GM21786 (cell line): Measurements from ENCODE around the gene GP1BA.
"Not testable (repeated sequence)": the region's sequence is repeated elsewhere in the genome, so short reads cannot be mapped to it uniquely, and the experiment has no call there.

Experiments used
- ATAC-seq: cut with Tn5 transposase; IDR thresholded peaks from one replicate; pipeline ENCODE4 v1.9.1; 2021; ENCODE audit not compliant: unreplicated experiment

Gene GP1BA

DNA sequence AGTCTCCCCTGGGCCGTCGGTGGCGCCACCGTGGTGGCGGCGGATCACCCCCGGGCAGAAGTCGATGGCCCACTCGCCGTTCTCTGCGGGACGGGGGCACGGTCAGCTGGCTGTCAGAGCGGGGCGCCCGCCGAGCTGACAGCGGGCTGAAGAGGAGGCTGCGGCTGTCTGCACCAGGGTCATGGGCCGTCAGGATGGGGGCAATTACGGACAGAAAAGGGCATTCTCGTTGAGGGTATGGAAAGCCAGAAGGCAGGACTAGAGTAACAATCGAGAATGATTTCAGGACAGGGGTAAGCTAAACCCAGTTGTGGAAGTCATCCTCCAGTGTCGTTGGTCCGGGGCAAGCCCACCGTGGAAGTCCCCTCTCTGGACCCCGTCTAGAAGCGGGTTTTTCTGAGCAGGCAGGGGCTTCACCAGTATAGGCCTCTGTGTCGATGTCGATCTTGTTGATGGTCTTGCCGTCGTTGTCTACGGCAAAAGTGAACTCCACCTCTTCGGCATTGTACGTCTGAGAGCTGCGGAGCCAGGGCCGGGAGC lies 30.9 kb upstream of the GP1BA start:
- ATAC-seq = no peak

DNA sequence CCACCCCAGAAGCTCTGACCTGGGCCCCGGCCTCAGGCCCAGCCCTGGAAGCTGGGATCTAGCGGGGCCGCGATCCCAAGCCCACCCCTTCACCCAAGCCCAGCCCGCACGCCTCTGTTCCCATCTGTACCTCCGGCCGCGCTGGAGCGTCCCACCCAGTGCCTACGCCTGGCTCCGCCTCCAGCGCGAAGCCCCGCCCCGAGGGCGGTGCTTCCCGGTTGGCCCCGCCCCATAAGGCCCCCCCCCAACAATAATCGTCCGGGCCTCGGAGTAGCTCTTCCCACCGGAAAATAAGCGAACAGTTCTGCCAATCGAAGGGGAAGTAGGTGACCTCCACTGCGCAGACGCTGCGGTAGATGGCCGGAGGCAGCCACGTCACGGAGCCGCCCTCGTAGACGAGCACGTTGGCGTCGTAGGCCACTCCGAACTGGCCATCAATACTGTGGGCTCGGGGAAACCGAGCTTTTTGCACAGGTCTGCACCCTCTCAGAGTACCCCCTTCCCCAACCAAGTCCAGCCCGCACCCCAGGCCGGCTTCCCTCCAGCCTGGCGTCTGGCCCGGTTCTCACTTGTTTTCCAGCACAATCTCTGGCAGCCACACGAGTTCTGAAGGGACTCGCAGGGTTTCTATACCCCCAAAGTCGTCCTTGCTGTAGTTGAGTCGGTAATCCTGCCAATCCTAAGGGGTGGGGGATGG lies 30.3 kb upstream of the GP1BA start:
- ATAC-seq = no peak

DNA sequence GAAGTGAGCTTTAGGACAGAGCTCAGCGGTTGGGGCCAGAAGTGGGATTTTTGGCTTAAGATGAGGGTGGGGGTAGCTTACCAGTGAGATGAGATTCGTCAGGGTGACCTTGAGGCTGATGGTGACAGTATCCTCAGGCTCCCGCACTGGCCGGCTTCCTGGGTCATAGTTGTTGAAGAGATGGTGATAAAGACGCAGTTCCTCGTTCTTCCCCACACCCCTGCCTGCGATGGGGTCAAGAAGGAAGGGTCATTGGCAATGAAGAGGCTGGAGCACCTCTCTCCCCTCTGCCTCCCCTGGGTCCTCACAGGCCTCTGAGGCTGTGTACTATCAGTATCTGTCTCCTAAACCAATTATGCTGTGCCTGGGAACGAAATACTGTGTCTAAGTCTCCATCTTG lies 29.5 kb upstream of the GP1BA start:
- ATAC-seq = no peak

DNA sequence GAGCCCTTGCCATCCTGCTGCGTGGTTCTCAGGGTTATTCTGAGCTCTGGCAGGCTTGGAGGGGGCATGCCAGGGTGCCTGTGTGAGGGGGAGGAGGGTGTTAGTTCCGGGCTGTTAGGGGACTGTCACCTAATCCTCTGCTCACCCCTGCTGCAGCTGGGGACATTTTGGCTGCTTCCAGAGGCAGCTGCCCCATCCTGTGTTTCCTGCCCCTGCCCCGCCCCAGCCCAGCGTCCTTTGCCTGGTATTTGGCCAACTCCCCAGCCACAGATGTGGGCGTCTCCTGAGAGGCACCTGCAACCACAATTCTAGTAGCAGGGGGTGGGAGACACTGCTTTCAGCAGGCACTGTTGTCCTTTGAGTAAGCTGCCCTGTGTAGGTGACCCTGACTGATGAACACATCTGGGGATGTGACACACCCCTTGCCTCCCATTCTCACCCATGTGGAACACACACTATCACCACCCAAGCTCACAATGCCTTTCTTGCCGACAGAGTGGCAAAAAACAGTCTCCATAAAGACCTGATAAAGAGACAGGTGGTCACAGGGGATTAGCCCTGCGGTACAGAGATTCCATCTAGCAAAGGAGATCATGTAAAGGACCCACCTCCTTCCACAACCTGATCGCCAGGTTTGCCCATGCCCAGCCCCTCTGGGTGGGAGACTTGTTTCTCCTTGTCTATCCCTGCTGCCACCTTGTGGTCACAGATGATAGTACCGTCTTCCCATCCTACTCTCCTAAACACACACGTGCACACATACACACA lies 28.8 kb upstream of the GP1BA start, which contains the start of gene CHRNE:
Gene CHRNE, minus strand, starts transcription at position 48 of the 768 bp plus-strand sequence. Its CDS starts 35 bp downstream, at position 13.
- ATAC-seq = no peak

DNA sequence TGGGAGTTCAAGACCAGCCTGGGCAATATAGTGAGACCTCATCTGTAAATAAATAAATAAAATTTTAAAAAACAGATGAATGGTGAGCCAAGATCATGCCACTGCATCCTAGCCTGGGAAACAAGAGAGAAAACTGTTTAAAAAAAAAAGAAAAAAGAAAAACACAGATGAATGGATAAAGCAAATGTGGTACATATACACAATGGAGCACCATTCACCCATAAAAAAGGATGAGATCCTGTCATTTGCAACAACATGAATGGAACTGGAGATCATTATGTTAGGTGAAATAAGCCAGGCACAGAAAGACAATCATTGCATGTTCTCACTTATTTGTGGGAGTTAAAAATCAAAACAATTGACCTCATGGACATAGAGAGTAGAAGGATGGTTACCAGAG lies 25.4 kb upstream of the GP1BA start:
- ATAC-seq = not testable (repeated sequence)

DNA sequence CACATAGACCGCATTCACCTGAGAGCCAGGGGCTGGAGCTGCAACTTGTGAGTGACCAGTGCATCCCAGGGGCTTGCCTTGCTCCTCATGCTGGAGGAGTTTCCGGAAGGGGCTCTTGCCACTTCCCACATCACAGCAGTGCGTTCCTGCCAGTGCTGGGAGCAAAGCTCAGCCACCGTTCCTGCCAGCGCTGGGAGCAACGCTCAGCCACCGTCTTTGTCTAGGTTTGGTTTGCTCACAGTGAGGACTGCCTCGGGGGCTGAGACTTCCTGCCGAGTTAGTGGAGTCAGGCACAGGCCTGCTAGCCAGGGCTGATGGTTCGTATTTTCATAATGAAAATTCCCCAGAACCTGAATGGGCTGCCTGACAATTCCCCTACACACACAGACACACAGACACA lies 23.8 kb upstream of the GP1BA start:
- ATAC-seq = no peak

DNA sequence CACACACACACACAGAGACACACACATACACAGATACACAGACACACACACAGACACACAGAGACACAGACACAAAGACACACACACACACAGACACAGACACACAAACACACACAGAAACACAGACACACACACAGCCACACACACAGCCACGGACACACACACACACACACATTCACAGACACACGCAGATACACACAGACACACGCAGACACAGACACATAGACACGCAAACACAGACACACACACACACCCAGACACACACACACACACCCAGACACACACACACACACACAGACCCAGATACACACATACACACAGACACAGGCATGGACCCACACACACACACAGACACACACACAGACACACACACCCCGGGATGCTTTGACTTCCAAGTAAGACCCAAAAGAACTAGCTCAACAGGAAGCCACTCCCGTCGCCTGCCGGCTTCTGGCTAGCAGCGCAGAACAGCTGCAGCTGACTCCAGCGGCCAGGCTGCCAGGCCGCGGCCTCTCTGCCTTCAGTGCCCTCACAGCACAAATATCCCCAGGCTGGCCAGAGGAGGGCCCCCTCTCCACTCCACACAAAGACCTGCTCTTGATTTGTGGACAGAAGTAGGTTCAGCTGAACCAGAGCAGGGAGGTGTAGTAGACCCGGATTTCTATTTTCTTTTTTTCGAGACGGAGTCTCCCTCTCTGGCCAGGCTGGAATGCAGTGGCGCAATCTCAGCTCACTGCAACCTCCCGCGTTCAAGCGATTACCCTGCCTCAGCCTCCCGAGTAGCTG lies 23.2 kb upstream of the GP1BA start:
- no peak for ATAC-seq

DNA sequence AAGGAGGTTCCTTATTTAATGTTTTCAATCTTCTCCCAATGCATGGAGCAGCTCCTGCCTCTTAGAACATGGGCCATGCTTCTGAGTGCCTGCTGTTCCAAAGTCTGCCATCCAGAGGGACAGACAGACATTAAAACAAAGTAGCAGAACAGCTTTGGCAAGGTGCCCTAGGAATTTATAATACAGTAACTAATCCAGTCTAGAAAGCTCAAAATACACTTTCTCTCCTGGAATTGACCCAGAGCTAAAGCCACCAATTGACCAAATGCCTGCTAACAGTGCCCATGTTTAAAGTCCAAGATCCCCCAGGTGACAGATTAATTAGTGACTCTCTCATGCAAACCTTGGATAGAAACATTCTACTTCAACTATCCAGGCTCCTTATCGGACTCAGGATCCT lies 18.1 kb upstream of the GP1BA start:
- no peak for ATAC-seq

DNA sequence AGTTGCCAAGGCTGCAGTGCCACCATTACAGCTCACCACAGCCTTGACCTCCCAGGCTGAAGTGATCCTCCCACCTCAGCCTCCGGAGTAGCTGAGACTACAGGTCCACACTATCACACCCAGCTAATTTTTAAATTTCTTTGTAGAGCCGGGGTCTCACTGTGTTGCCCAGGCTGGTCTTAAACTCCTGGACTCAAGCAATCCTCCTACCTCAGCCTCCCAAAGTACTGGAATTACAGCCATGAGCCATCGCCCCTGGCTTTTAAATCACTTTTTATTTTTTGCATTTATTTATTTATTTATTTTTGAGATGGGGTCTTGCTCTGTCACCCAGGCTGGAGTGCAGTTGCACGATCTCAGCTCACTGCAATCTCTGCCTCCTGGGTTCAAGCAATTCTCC lies 17.5 kb upstream of the GP1BA start:
- ATAC-seq = not testable (repeated sequence)

DNA sequence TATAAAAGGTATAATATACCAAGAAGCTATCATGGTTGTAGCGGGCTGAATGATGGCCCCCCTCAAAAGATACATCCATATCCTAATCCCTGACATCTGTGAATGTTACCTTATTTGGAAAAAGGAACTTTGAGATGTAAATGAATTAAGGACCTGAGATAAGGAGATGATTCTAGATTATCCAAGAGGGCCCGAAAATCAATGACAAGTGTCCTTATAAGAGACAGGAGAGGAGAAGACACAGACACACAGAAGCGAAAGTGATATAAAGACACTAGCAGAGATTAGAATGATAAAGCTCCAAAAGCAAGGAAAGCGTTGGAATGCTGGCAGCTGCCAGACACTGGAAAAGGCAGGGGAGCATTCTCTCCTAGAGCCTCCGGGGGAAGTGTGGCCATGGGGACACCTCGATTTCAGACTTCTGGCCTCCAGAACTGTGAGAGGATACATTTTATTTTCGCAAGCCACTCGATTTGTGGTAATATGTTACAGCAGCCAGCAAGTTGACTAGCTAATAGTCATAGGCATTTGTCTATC lies 12.5 kb upstream of the GP1BA start:
- ATAC-seq = no peak

DNA sequence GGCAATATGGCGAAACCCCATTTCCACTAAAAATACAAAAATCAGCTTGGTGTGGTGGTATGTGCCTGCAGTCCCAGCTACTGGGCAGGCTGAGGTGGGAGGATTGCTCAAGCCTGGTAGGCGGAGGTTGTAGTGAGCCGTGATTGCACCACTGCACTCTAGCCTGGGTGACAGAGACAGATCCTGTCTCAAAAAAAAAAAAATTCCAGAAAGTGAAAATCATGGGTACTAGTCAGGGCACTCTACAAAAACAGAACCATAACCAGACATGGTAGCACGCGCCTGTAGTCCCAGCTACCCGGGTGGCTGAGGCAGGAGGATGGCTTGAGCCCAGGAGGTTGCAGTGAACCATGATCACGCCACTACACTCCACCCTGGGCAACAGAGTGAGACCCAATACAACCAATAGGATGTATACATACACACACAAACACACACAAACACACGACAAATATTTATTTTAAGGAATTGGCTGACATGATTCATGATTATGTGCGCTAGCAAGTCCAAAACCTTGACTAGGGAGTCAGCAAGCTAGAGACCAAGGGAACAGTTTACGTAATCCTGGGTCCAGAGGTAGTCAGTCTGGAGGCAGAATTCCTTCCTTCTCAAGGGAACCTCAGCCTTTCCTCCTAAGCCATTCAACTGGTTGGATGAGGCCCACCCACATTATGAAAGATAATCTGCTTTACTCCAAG lies 11.6 kb upstream of the GP1BA start:
- ATAC-seq = no peak

DNA sequence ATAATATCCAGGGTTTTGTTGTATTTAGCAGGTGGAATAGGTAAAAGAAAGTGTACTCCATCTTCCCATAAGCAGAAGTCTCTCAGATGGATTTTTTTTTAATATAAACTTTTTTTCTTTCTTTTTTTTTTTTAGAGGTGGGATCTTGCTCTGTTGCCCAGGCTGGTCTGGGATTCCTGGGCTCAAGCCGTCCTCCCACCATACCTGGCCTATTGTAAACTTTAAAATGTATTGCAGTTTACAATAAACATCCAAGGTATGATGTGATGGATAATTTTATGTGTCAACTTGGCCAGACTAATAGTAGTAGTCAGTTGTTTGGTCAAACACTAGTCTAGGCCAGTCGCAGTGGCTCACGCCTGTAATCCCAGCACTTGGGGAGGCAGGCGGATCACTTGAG lies 10.8 kb upstream of the GP1BA start:
- no peak for ATAC-seq

DNA sequence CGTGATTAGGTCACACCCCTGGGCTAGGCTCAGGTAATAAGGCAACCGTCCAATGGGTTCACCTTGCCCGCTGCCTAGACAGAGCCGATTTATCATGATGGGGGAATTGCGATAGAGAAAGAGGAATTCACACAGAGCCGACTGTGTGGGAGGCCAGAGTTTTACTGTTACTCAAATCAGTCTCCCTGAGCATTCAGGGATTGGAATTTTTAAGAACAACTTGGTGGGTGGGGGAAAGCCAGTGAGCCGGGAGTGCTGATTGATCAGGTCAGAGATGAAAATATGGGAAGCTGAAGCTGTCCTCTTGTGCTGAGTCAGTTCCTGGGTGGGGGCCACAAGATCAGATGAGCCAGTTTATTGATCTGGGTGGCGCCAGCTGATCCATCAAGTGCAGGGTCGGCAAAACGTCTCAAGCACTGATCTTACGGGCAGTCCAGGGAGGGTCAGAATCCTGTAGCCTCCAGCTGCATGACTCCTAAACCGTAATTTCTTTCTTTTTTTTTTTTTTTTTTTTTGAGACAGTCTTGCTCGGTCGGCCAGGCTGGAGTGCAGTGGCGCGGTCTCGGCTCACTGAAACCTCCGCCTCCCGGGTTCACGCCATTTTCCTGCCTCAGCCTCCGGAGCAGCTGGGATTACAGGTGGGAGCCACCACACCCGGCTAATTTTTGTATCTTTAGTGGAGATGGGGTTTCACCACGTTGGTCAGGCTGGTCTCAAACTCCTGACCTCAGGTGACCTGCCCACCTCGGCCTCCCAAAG lies 5.3 kb upstream of the GP1BA start:
- ATAC-seq = not testable (repeated sequence)

DNA sequence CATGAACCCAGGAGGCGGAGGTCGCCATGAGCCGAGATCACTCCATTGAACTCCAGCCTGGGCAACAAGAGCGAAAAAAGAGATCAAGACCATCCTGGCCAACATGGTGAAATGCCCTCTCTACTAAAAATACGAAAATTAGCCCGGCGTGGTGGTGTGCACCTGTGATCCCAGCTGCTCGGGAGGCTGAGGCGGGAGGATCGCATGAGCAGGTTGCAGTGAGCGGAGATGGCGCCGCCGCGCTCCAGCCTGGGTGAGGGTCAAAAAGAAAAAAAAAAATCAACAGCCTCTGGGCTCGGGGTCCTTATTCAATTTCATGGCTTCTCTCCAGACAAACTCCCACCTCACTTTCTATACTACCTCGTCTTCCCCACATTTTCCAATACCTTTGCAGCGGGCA lies 3.2 kb upstream of the GP1BA start:
- no peak for ATAC-seq

DNA sequence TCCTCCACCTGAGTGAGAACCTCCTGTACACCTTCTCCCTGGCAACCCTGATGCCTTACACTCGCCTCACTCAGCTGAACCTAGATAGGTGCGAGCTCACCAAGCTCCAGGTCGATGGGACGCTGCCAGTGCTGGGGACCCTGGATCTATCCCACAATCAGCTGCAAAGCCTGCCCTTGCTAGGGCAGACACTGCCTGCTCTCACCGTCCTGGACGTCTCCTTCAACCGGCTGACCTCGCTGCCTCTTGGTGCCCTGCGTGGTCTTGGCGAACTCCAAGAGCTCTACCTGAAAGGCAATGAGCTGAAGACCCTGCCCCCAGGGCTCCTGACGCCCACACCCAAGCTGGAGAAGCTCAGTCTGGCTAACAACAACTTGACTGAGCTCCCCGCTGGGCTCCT lies 679 bp downstream of the GP1BA start:
- ATAC-seq = no peak

DNA sequence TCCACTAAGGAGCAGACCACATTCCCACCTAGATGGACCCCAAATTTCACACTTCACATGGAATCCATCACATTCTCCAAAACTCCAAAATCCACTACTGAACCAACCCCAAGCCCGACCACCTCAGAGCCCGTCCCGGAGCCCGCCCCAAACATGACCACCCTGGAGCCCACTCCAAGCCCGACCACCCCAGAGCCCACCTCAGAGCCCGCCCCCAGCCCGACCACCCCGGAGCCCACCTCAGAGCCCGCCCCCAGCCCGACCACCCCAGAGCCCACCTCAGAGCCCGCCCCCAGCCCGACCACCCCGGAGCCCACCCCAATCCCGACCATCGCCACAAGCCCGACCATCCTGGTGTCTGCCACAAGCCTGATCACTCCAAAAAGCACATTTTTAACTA lies 1.6 kb downstream of the GP1BA start:
- no peak for ATAC-seq

DNA sequence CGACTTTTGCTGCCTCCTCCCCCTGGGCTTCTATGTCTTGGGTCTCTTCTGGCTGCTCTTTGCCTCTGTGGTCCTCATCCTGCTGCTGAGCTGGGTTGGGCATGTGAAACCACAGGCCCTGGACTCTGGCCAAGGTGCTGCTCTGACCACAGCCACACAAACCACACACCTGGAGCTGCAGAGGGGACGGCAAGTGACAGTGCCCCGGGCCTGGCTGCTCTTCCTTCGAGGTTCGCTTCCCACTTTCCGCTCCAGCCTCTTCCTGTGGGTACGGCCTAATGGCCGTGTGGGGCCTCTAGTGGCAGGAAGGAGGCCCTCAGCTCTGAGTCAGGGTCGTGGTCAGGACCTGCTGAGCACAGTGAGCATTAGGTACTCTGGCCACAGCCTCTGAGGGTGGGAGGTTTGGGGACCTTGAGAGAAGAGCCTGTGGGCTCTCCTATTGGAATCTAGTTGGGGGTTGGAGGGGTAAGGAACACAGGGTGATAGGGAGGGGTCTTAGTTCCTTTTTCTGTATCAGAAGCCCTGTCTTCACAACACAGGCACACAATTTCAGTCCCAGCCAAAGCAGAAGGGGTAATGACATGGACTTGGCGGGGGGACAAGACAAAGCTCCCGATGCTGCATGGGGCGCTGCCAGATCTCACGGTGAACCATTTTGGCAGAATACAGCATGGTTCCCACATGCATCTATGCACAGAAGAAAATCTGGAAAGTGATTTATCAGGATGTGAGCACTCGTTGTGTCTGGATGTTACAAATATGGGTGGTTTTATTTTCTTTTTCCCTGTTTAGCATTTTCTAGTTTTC lies 2.3 kb downstream of the GP1BA start:
- no peak for ATAC-seq

DNA sequence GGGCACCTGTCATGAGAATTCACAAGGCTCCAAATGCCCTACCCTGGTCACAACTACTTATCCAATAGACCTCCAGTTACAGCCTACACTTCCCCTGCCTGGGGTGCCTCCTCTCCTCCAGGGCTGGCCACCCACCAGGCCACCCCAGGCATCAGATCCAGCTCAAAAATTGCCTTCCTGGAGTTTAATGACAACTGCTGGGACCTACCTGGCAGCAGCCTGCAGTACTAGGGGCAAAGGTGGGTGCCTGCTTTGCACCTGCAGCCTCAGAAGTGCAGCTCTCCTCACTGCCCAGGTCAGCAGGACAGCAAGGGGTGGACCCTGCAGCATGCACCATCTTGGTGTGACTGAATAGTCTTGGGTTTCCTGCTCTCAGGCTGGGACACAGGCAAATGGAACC lies 3.6 kb downstream of the GP1BA start:
- ATAC-seq = no peak

DNA sequence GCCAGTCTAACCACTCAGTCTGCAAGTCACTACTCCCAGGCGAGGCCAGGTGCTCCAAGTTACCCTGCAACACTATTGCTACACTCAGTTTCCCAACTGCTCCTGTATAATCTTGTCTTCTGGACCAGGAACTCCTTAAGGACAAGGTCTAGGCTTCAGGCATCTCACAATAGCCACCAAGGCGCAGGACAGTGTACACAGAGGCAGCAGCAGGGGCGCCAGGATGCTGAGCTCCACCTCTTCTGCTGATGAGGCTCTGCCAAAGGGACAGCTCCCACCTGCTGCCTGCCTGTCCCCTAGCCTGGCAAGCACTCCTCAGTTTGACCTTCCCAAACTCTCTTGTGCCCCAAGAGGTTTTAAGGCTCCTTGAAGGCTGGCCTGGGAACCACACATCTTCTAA lies 4.4 kb downstream of the GP1BA start:
- ATAC-seq = no peak
